HG03066 (cell line): Measurements from ENCODE around the gene RPL23.

Experiments
- ATAC-seq: cut with Tn5 transposase; IDR thresholded peaks from one replicate; pipeline ENCODE4 v1.9.1; 2021; ENCODE audit warnings: low read depth; ENCODE audit not compliant: unreplicated experiment

RPL23 gene

GRCh38 chr17:38853292-38854219 is at the start of gene RPL23:
RPL23 (minus strand) TSS chr17:38853721; CDS start chr17:38853710, 11 bp downstream.
- peak; percentile 76 for ATAC-seq

GRCh38 chr17:38900978-38901656 is 47.6 kb upstream of the RPL23 start:
- no peak for ATAC-seq

- no peak for ATAC-seq
Observed at GRCh38 chr17:38899421-38899820, 45.9 kb upstream of the RPL23 start.

GRCh38 chr17:38898812-38899348 is 45.4 kb upstream of the RPL23 start:
- peak; percentile 70 for ATAC-seq

GRCh38 chr17:38898291-38898679 is 44.8 kb upstream of the RPL23 start:
- ATAC-seq = no peak

GRCh38 chr17:38897671-38898290 is 44.3 kb upstream of the RPL23 start:
- no peak for ATAC-seq

GRCh38 chr17:38897176-38897575 is 43.7 kb upstream of the RPL23 start:
- no peak for ATAC-seq

GRCh38 chr17:38896346-38896954 is 42.9 kb upstream of the RPL23 start:
- no peak for ATAC-seq

GRCh38 chr17:38894276-38894675 is 40.8 kb upstream of the RPL23 start:
- ATAC-seq = no peak

GRCh38 chr17:38893607-38894006 is 40.1 kb upstream of the RPL23 start:
- no peak for ATAC-seq

- no peak for ATAC-seq
Observed at GRCh38 chr17:38893113-38893512, 39.6 kb upstream of the RPL23 start.

GRCh38 chr17:38892620-38893019 is 39.1 kb upstream of the RPL23 start:
- no peak for ATAC-seq

- ATAC-seq = no peak
Observed at GRCh38 chr17:38892083-38892482, 38.6 kb upstream of the RPL23 start.

GRCh38 chr17:38891441-38891840 is 37.9 kb upstream of the RPL23 start:
- ATAC-seq = no peak

- no peak for ATAC-seq
Observed at GRCh38 chr17:38890410-38890746, 36.9 kb upstream of the RPL23 start.

GRCh38 chr17:38889745-38890409 is 36.4 kb upstream of the RPL23 start:
- ATAC-seq = no peak

GRCh38 chr17:38888842-38889241 is 35.3 kb upstream of the RPL23 start:
- no peak for ATAC-seq

- ATAC-seq = no peak
Observed at GRCh38 chr17:38886643-38887010, 33.1 kb upstream of the RPL23 start.

GRCh38 chr17:38885728-38886642 is 32.5 kb upstream of the RPL23 start:
- ATAC-seq = no peak
